Immature natural killer cell (primary cell): ENCODE measurements around the gene CD3E. TPM values are rescaled to one million over a fixed set of nuclear protein-coding genes. Genes with fewer than 3 reads are reported as not detected.
A peak's percentile ranks its signal among the peaks of the same experiment; 100 is the strongest.

Experiments
- DNase-seq, 3 donors: peaks; one replicate each; pipeline ENCODE4 v3.0.0; 2022; ENCODE audit warnings: mixed read lengths in 1 of 3
- H3K27ac Mint-ChIP-seq, 6 donors: one replicate each; pipeline ENCODE4 v1.8.0; 2020; ENCODE audit warnings: mixed read lengths in 6 of 6, mild to moderate bottlenecking in 5 of 6, inconsistent platforms in 4 of 6, moderate library complexity in 3 of 6
- H3K27me3 Mint-ChIP-seq, 3 donors: one replicate each; pipeline ENCODE4 v1.8.0; 2020 to 2021; ENCODE audit warnings: low read depth in 3 of 3, mild to moderate bottlenecking in 3 of 3, mixed read lengths in 3 of 3, moderate library complexity in 3 of 3, inconsistent platforms in 1 of 3
- H3K36me3 Mint-ChIP-seq, 3 donors: one replicate each; pipeline ENCODE4 v1.8.0; 2020; ENCODE audit warnings: mixed read lengths in 3 of 3, inconsistent platforms in 2 of 3, mild to moderate bottlenecking in 2 of 3
- H3K4me1 Mint-ChIP-seq, 2 donors: one replicate each; pipeline ENCODE4 v1.8.0; 2020; ENCODE audit warnings: inconsistent platforms in 2 of 2, mild to moderate bottlenecking in 2 of 2, mixed read lengths in 2 of 2, moderate library complexity in 1 of 2
- H3K4me3 Mint-ChIP-seq, 5 donors: one replicate each; pipeline ENCODE4 v1.8.0; 2020; ENCODE audit warnings: mild to moderate bottlenecking in 5 of 5, mixed read lengths in 5 of 5, inconsistent platforms in 3 of 5, moderate library complexity in 3 of 5
- H3K9me3 Mint-ChIP-seq, 6 donors: one replicate each; pipeline ENCODE4 v1.8.0; 2020; ENCODE audit warnings: mild to moderate bottlenecking in 6 of 6, mixed read lengths in 6 of 6, inconsistent platforms in 4 of 6, moderate library complexity in 3 of 6
- polyA plus RNA-seq, 3 donors: library from polyadenylated mRNA; unstranded; fragments of 300-500 nt; fragmentation: Illumina TruSeq; gene quantifications; one replicate each; pipeline ENCODE4 v1.2.3, GENCODE V29; 2021

Gene CD3E
- polyA plus RNA-seq, 3 donors from 2014 or later = 50.4 to 456 (median 296) TPM

GRCh38 chr11:118277312-118277711, 27.2 kb upstream of the CD3E start:
- H3K4me3 Mint-ChIP-seq = no peak overlapping the region
- peaks cover 0 to 7% (median 4%) of the 10 kb centered on the region in 3 donors for H3K27me3 Mint-ChIP-seq
- H3K9me3 Mint-ChIP-seq = no peaks in the 10 kb centered on the region
- no peaks in the 10 kb centered on the region for H3K36me3 Mint-ChIP-seq
- H3K27ac Mint-ChIP-seq = no peak overlapping the region
- DNase-seq = no peak
- H3K4me1 Mint-ChIP-seq = peaks cover 6 to 10% of the 10 kb centered on the region in 2 donors

GRCh38 chr11:118281284-118281683, 23.2 kb upstream of the CD3E start:
- Mint-ChIP-seq H3K9me3 (no peaks in the 10 kb centered on the region), H3K27ac (peak overlapping the region in 2 of 6 donors; percentile 41 to 55), H3K4me3 (peak overlapping the region in 1 of 5 donors; percentile 34), H3K4me1 (peaks cover 6 to 10% of the 10 kb centered on the region in 2 donors), H3K36me3 (no peaks in the 10 kb centered on the region), H3K27me3 (peaks cover 2 to 4% (median 2%) of the 10 kb centered on the region in 3 donors)
- peak; percentile 13 to 40 (median 31) for DNase-seq

GRCh38 chr11:118282606-118283005, 21.9 kb upstream of the CD3E start:
- Mint-ChIP-seq H3K36me3 (no peaks in the 10 kb centered on the region), H3K9me3 (no peaks in the 10 kb centered on the region), H3K27ac (no peak overlapping the region), H3K4me3 (no peak overlapping the region), H3K4me1 (peaks cover 6 to 10% of the 10 kb centered on the region in 2 donors), H3K27me3 (peaks cover 2% of the 10 kb centered on the region in 3 donors)
- DNase-seq = no peak

GRCh38 chr11:118283037-118283636, 21.4 kb upstream of the CD3E start:
- Mint-ChIP-seq H3K36me3 (no peaks in the 10 kb centered on the region), H3K9me3 (no peaks in the 10 kb centered on the region)

GRCh38 chr11:118283756-118284350, 20.7 kb upstream of the CD3E start:
- H3K36me3 Mint-ChIP-seq = no peaks in the 10 kb centered on the region
- DNase-seq = no peak
- no peak overlapping the region for H3K4me3 Mint-ChIP-seq
- H3K27ac Mint-ChIP-seq = peak overlapping the region in 2 of 6 donors; percentile 0 to 51
- peaks cover 6 to 10% of the 10 kb centered on the region in 2 donors for H3K4me1 Mint-ChIP-seq
- H3K27me3 Mint-ChIP-seq = peaks cover 2% of the 10 kb centered on the region in 3 donors
- no peaks in the 10 kb centered on the region for H3K9me3 Mint-ChIP-seq

More at GRCh38 chr11:118283037-118283636, 21.4 kb upstream of the CD3E start:
- Mint-ChIP-seq H3K27ac (peak overlapping the region in 1 of 6 donors; percentile 0), H3K4me3 (no peak overlapping the region), H3K4me1 (peaks cover 6 to 10% of the 10 kb centered on the region in 2 donors), H3K27me3 (peaks cover 2% of the 10 kb centered on the region in 3 donors)
- DNase-seq = no peak

- no peak overlapping the region for H3K4me3 Mint-ChIP-seq
- H3K36me3 Mint-ChIP-seq = peaks cover 0 to under 1% (median 0%) of the 10 kb centered on the region in 3 donors
- H3K4me1 Mint-ChIP-seq = peaks cover 3 to 7% of the 10 kb centered on the region in 2 donors
- DNase-seq = no peak
- no peaks in the 10 kb centered on the region for H3K9me3 Mint-ChIP-seq
- no peak overlapping the region for H3K27ac Mint-ChIP-seq
- H3K27me3 Mint-ChIP-seq = peaks cover 0 to 5% (median 1%) of the 10 kb centered on the region in 3 donors
These were observed 18.0 kb upstream of the CD3E start for GRCh38 chr11:118286545-118286944.

GRCh38 chr11:118287006-118287405, 17.5 kb upstream of the CD3E start:
- Mint-ChIP-seq H3K36me3 (peaks cover 0 to 3% (median 0%) of the 10 kb centered on the region in 3 donors), H3K4me3 (no peak overlapping the region), H3K4me1 (peaks cover 0 to 5% of the 10 kb centered on the region in 2 donors), H3K27me3 (peaks cover 0 to 5% (median 1%) of the 10 kb centered on the region in 3 donors), H3K27ac (no peak overlapping the region), H3K9me3 (no peaks in the 10 kb centered on the region)
- DNase-seq = no peak

- Mint-ChIP-seq H3K36me3 (peaks cover 0 to 3% (median 0%) of the 10 kb centered on the region in 3 donors), H3K4me3 (no peak overlapping the region), H3K27me3 (peaks cover 1 to 2% (median 2%) of the 10 kb centered on the region in 3 donors), H3K9me3 (no peaks in the 10 kb centered on the region), H3K4me1 (peaks cover 0 to 5% of the 10 kb centered on the region in 2 donors), H3K27ac (no peak overlapping the region)
- no peak for DNase-seq
These were observed 15.1 kb upstream of the CD3E start for GRCh38 chr11:118289401-118289800.

- DNase-seq = peak; percentile 41 to 55 (median 51)
- Mint-ChIP-seq H3K9me3 (no peaks in the 10 kb centered on the region), H3K27ac (no peak overlapping the region), H3K36me3 (peaks cover 0 to 3% (median 0%) of the 10 kb centered on the region in 3 donors), H3K4me1 (peaks cover 5 to 10% of the 10 kb centered on the region in 2 donors), H3K4me3 (no peak overlapping the region), H3K27me3 (peaks cover 1 to 2% (median 2%) of the 10 kb centered on the region in 3 donors)
These were observed 13.6 kb upstream of the CD3E start for GRCh38 chr11:118290923-118291322.

- Mint-ChIP-seq H3K27ac (no peak overlapping the region), H3K4me1 (peaks cover 12 to 16% of the 10 kb centered on the region in 2 donors), H3K36me3 (peaks cover 0 to 3% (median 0%) of the 10 kb centered on the region in 3 donors), H3K27me3 (peaks cover 1 to 4% (median 2%) of the 10 kb centered on the region in 3 donors), H3K9me3 (no peaks in the 10 kb centered on the region), H3K4me3 (no peak overlapping the region)
- no peak for DNase-seq
These were observed 12.9 kb upstream of the CD3E start for GRCh38 chr11:118291477-118292135.

- Mint-ChIP-seq H3K9me3 (no peaks in the 10 kb centered on the region), H3K4me3 (no peak overlapping the region), H3K4me1 (peaks cover 12 to 16% of the 10 kb centered on the region in 2 donors), H3K27ac (no peak overlapping the region), H3K36me3 (peaks cover 0 to 3% (median 0%) of the 10 kb centered on the region in 3 donors), H3K27me3 (peaks cover 1 to 4% (median 2%) of the 10 kb centered on the region in 3 donors)
- no peak for DNase-seq
These were observed 10.5 kb upstream of the CD3E start for GRCh38 chr11:118294053-118294452.

- Mint-ChIP-seq H3K27me3 (peaks cover 1 to 4% (median 2%) of the 10 kb centered on the region in 3 donors), H3K36me3 (peaks cover 0 to 3% (median 0%) of the 10 kb centered on the region in 3 donors), H3K4me3 (no peak overlapping the region), H3K4me1 (peaks cover 12 to 16% of the 10 kb centered on the region in 2 donors), H3K27ac (no peak overlapping the region), H3K9me3 (no peaks in the 10 kb centered on the region)
- no peak for DNase-seq
These were observed 9.3 kb upstream of the CD3E start for GRCh38 chr11:118295199-118295598.

GRCh38 chr11:118295815-118296454, 8.6 kb upstream of the CD3E start:
- H3K36me3 Mint-ChIP-seq = peaks cover 0 to 3% (median 0%) of the 10 kb centered on the region in 3 donors
- H3K27ac Mint-ChIP-seq = peak overlapping the region in 5 of 6 donors; percentile 13 to 61 (median 21)
- peak; percentile 31 to 42 (median 38) for DNase-seq

More at GRCh38 chr11:118295815-118296454, 8.6 kb upstream of the CD3E start:
- Mint-ChIP-seq H3K4me1 (peaks cover 13 to 19% of the 10 kb centered on the region in 2 donors), H3K9me3 (no peaks in the 10 kb centered on the region), H3K27me3 (peaks cover under 1 to 4% (median 2%) of the 10 kb centered on the region in 3 donors), H3K4me3 (no peak overlapping the region)
